Activated T-helper 17 cell treated with anti-CD3 and anti-CD28 coated beads, Interleukin-2, amount 50 U/mL, for 72 hours (primary cell): ENCODE measurements around the gene DISP2. TPM values are rescaled to one million over a fixed set of nuclear protein-coding genes. Genes with fewer than 3 reads are reported as not detected.

Experiments
- ATAC-seq: fragments of 150-1000 bp; cut with Tn5 transposase; replicated peaks from 2 replicates; pipeline ENCODE4 v1.10.0; 2021; ENCODE audit warnings: mild to moderate bottlenecking, moderate library complexity
- H3K27ac Mint-ChIP-seq: one replicate; pipeline ENCODE4 v1.8.0; 2022; ENCODE audit warnings: mixed read lengths
- H3K27me3 Mint-ChIP-seq: one replicate; pipeline ENCODE4 v1.8.0; 2022; ENCODE audit warnings: mixed read lengths
- H3K36me3 Mint-ChIP-seq: one replicate; pipeline ENCODE4 v1.8.0; 2022; ENCODE audit warnings: low read depth, mild to moderate bottlenecking, mixed read lengths
- H3K4me1 Mint-ChIP-seq: one replicate; pipeline ENCODE4 v1.8.0; 2022; ENCODE audit warnings: mixed read lengths
- H3K4me3 Mint-ChIP-seq: one replicate; pipeline ENCODE4 v1.8.0; 2022; ENCODE audit warnings: mild to moderate bottlenecking, mixed read lengths
- H3K9me3 Mint-ChIP-seq: one replicate; pipeline ENCODE4 v1.8.0; 2022; ENCODE audit warnings: mixed read lengths
- total RNA-seq, 2 donors: library from RNA; stranded (reverse); gene quantifications; one replicate each; pipeline ENCODE4 v1.2.3, GENCODE V29; 2022

The DISP2 gene
- total RNA-seq, 2 donors from 2014 or later = 0.11 to 1.6 TPM

DNA sequence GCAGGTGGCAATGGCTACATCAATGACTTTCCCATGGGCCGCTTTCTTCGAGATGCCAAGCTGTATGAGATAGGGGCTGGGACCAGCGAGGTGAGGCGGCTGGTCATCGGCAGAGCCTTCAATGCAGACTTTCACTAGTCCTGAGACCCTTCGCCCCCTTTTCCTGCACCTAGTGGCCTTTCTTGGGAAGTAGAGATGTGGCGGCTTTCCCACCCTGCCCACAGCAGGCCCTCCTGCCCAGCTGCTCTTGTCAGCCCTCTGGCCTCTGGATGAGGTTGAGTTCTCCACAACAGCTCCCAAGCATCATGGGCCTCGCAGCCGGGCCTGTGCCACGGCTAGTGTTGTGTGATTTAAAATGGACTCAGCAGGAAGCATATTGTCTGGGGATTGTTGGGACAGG lies 60.1 kb downstream of the DISP2 start:
- Mint-ChIP-seq H3K4me1 (no peaks in the 10 kb centered on the region), H3K9me3 (no peaks in the 10 kb centered on the region), H3K36me3 (peaks cover 44% of the 10 kb centered on the region), H3K4me3 (no peak overlapping the region), H3K27ac (no peak overlapping the region), H3K27me3 (no peaks in the 10 kb centered on the region)
- no peak for ATAC-seq

DNA sequence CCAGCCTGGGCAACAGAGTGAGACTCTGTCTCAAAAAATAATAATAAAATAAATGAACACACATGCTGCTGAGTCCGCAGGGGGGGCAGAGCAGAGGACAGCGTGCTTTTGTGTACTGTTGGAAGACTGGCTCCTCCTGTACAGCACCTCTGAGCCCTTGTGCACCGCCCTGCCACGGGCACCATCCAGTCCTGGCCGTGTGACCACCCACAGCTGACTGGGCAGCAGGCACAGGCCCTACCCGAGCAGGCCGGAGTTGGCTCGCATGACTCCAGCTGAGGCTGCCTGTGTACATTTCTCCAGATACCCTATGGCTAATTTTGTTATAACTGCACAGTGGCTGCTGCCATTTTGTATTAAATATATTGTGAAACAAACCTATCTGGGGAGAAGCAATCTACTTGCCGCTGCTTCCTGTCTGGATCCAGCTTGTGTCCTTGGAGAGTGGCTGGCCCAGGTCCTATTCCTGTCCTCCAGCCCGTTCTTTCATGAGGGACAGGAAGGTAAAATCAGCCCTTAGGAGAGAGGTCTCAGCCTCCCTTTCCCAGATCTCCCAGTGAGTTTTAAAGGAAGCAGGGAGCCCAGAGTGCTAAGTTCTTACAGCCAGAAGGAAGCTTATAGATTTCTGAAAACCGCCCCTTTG lies 62.2 kb downstream of the DISP2 start:
- peaks cover 24% of the 10 kb centered on the region for H3K36me3 Mint-ChIP-seq
- no peaks in the 10 kb centered on the region for H3K9me3 Mint-ChIP-seq
- H3K27ac Mint-ChIP-seq = no peak overlapping the region
- H3K4me3 Mint-ChIP-seq = no peak overlapping the region
- no peaks in the 10 kb centered on the region for H3K4me1 Mint-ChIP-seq
- H3K27me3 Mint-ChIP-seq = no peaks in the 10 kb centered on the region
- ATAC-seq = no peak

DNA sequence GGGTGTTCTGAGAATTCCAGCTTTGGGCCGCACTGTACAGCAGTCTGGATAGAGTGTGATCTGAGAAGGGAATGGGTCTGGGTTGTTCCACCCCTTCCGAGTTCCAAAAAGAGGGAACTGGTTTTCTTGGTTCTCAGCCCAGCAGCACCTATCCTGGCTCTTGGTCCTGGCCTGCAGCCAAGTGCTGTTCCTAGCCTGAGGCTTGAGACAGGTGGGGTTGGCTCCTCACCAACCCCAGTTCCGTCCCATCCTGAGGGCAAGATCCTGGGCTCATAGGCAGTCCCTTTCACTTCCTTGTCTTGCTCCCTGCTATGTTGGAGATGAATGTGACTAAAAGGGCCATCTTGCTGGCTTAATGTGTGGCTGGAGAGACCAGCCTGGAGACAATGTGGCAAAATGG lies 62.8 kb downstream of the DISP2 start:
- Mint-ChIP-seq H3K27ac (no peak overlapping the region), H3K4me3 (no peak overlapping the region), H3K4me1 (no peaks in the 10 kb centered on the region), H3K36me3 (peaks cover 18% of the 10 kb centered on the region), H3K27me3 (no peaks in the 10 kb centered on the region), H3K9me3 (no peaks in the 10 kb centered on the region)
- no peak for ATAC-seq

DNA sequence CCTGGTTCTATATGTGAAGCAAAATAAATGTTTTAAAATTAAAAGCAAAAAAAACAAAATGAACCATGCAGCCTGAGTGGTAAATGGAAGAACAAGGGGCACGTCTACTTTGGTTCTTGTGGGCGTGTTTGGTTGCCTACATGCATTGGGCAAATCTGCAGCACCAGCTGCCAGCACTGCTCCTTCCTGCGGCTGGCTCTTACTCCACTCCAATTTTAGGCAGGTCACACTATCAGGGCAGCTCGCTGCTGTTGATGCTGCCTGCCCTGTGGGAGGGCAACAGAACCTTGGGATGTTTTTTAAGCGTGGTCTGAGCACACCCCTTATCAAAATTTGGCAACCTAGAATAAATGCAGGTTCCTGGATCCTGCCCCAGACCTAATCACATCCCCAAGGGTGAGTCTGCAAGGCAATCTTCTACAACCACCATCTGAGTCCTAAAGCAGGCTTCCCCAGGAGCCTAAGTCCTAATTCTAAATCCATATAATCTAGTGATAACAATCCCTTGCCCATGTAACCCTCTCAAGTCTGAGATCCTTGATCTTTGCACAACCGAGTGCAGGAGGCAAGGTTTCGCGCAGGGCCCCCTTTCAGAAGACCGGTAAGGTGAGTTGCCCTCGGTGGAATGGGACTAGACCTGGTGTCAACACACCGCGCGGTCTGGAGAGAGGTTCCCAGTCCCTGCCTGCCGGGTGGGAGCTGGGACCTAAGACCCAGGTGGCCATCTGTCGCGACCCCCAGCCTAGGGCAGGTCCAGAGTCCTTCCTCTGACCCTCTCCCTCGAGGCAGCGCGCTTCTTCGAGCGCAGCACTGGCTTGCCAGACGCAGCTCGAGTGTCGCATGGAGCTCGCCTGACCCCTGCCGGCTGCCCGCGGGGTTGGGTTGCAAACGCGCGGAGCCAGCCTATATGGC lies 63.5 kb downstream of the DISP2 start:
- H3K27me3 Mint-ChIP-seq = no peaks in the 10 kb centered on the region
- H3K4me1 Mint-ChIP-seq = no peaks in the 10 kb centered on the region
- peak; percentile 98 for ATAC-seq

DNA sequence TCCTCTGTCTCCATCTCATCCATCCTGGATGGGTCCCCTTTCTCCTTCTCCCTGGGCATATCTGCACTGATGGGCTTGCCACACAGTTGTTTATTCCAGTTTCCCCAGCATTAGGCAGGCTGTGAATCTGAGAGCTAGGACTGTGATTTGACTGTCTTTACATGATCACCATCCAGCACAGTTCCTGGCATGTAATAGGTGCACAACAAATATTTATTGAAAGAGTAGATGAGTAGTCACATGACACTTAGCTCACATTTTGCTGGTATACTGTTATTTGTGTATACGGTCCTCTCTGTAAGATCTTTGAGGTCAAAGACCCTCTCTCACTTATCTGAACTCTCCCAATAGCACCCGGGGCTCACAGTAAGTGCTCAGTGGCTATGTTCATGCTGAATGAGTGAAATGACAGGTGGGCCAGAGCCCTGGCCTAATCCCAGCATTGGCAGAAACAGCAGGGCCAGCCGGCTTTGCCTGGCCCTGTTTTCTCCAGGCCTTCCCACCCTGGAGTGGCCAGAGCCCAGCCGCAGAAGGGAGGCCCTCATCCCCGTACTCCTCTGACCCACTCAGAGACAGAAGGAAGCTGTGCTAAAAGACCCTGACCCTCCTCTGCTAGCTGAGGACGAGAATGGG lies 66.6 kb downstream of the DISP2 start:
- H3K4me3 Mint-ChIP-seq = no peak overlapping the region
- no peak for ATAC-seq
- no peak overlapping the region for H3K27ac Mint-ChIP-seq
- H3K27me3 Mint-ChIP-seq = no peaks in the 10 kb centered on the region
- no peaks in the 10 kb centered on the region for H3K9me3 Mint-ChIP-seq
- H3K36me3 Mint-ChIP-seq = no peaks in the 10 kb centered on the region
- H3K4me1 Mint-ChIP-seq = no peaks in the 10 kb centered on the region

More for the DNA sequence above, 63.5 kb downstream of the DISP2 start:
- Mint-ChIP-seq H3K27ac (no peak overlapping the region), H3K4me3 (no peak overlapping the region), H3K36me3 (peaks cover 14% of the 10 kb centered on the region), H3K9me3 (no peaks in the 10 kb centered on the region)

DNA sequence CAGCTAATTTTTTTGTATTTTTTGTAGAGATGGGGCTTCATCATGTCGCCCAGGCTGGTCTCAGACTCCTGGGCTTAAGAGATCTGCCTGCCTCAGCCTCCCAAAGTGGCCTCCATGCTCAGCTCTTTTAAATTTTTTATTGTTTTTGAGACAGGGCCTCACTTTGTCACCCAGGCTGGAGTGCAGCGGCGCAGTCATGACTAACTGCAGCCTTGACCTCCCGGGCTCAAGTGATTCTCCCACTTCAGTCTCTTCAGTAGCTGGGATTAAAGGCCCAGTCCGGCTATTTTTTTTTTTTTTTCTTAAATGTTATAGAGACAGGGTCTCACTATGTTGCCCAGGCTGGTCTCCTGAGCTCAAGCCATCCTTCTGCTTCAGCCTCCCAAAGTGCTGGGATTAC lies 67.7 kb downstream of the DISP2 start:
- Mint-ChIP-seq H3K4me1 (no peaks in the 10 kb centered on the region), H3K27me3 (no peaks in the 10 kb centered on the region)

DNA sequence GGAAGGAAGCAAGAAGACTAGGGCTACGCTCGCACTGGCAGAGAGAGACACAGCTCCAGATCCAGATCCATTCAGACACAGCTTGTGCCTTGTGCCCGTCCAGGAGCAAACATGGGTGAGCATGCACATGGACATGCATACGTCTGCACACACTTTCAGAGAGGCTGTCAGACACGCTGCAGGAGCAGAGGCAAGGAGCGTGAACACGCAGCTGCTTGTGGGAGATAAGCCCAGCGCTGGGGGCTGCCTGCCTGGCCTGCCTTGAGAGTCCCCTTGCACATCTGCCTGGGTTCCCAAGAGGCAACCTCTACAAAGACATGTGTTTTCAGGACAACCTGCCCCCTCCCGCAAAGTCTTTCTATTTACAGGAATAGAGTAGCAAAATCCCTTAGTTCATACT lies 69.2 kb downstream of the DISP2 start:
- Mint-ChIP-seq H3K27me3 (no peaks in the 10 kb centered on the region), H3K4me3 (no peak overlapping the region), H3K4me1 (no peaks in the 10 kb centered on the region), H3K27ac (no peak overlapping the region), H3K36me3 (no peaks in the 10 kb centered on the region), H3K9me3 (no peaks in the 10 kb centered on the region)
- no peak for ATAC-seq

More for the DNA sequence above, 67.7 kb downstream of the DISP2 start:
- no peaks in the 10 kb centered on the region for H3K36me3 Mint-ChIP-seq
- no peak overlapping the region for H3K27ac Mint-ChIP-seq
- no peak overlapping the region for H3K4me3 Mint-ChIP-seq
- H3K9me3 Mint-ChIP-seq = no peaks in the 10 kb centered on the region
- ATAC-seq = no peak

DNA sequence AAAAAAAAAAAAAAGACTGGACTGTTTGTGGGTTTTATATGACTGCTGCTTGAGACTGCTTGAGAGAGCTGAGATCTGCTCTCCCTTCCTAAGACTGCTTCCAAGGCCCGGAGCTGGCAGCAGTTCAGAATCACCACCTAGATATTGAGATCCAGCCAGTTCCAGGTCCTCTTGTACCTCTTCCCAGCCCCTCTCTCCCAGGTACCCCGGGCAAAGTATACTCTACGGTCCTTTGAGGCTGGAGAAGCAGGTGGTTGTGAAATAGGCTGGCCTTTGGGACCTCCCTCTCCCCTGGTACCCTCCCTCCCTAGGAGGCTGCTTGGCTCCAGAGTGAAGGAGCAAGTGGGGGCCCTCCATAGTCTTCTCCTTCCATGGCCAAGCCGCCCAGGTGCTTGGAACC lies 70.2 kb downstream of the DISP2 start:
- Mint-ChIP-seq H3K36me3 (no peaks in the 10 kb centered on the region), H3K27me3 (no peaks in the 10 kb centered on the region), H3K27ac (no peak overlapping the region), H3K4me3 (no peak overlapping the region), H3K9me3 (no peaks in the 10 kb centered on the region), H3K4me1 (no peaks in the 10 kb centered on the region)
- ATAC-seq = no peak

Other genes with a start within 250 kb of the DISP2 start
- gene BMF, start 249.3 kb upstream of the DISP2 start, total RNA-seq = 10 to 100 TPM in 1 of 2 donors, 1 to 10 TPM in 1; 3.2 to 19.3 TPM
- gene BUB1B, start 197.2 kb upstream of the DISP2 start, total RNA-seq = 10 to 100 TPM; 85.7 to 99.5 TPM
- 1 to 10 TPM in 1 of 2 donors, under 1 TPM in 1; 0.42 to 1.4 TPM for gene PAK6, start 119.2 kb upstream of the DISP2 start, total RNA-seq
- not detected for gene ANKRD63, start 75.2 kb upstream of the DISP2 start, total RNA-seq
- gene PLCB2, start 50.3 kb upstream of the DISP2 start, total RNA-seq = 100 to 1,000 TPM; 111 to 116 TPM
- 10 to 100 TPM; 10.8 to 11.0 TPM for gene INAFM2, start 34.5 kb upstream of the DISP2 start, total RNA-seq
- 1 to 10 TPM in 1 of 2 donors, under 1 TPM in 1; 0.78 to 2.7 TPM for gene CCDC9B, start 17.3 kb upstream of the DISP2 start, total RNA-seq
- gene PHGR1, start 7.2 kb upstream of the DISP2 start, total RNA-seq = not detected
- gene KNSTRN, start 24.5 kb downstream of the DISP2 start, total RNA-seq = 10 to 100 TPM; 48.5 to 65.9 TPM
- gene IVD, start 47.6 kb downstream of the DISP2 start, total RNA-seq = 10 to 100 TPM; 48.8 to 57.9 TPM
- gene BAHD1, start 82.7 kb downstream of the DISP2 start, total RNA-seq = 10 to 100 TPM; 16.6 to 20.3 TPM
- gene CHST14, start 112.8 kb downstream of the DISP2 start, total RNA-seq = 10 to 100 TPM in 1 of 2 donors, 1 to 10 TPM in 1; 6.0 to 12.1 TPM
- gene CCDC32, start 206.8 kb downstream of the DISP2 start, total RNA-seq = 10 to 100 TPM; 34.9 to 41.3 TPM
- 10 to 100 TPM in 1 of 2 donors, 1 to 10 TPM in 1; 8.5 to 14.2 TPM for gene RPUSD2, start 211.1 kb downstream of the DISP2 start, total RNA-seq
- gene KNL1, start 236.0 kb downstream of the DISP2 start, total RNA-seq = 10 to 100 TPM; 25.0 to 39.1 TPM